Gastroesophageal sphincter (tissue), 3 donors: Measurements from ENCODE around the gene CHKA.

Experiments
- POLR2A ChIP-seq, 2 donors: fragments of 450-650 bp; IDR thresholded peaks; one replicate each; pipeline ENCODE4 v1.6.1; 2017; ENCODE audit warnings: antibody characterized with exemption in 2 of 2, mild to moderate bottlenecking in 2 of 2, moderate library complexity in 1 of 2
- POLR2AphosphoS5 ChIP-seq: sonication (generic); formaldehyde crosslinking; IDR thresholded peaks from one replicate; pipeline ENCODE4 v1.6.1; 2017; ENCODE audit warnings: antibody characterized with exemption
- TF ChIP-seq, protein P1 (sequence below), 4 experiments: fragments of 200-600 bp in 2 of 4; fragments of 450-650 bp in 2 of 4; sonication (generic) in 1 of 4; IDR thresholded peaks; one replicate each; pipeline ENCODE4 v1.5.1; 2017 to 2019; ENCODE audit warnings: antibody characterized with exemption in 4 of 4, mild to moderate bottlenecking in 2 of 4, moderate library complexity in 2 of 4

DNA sequence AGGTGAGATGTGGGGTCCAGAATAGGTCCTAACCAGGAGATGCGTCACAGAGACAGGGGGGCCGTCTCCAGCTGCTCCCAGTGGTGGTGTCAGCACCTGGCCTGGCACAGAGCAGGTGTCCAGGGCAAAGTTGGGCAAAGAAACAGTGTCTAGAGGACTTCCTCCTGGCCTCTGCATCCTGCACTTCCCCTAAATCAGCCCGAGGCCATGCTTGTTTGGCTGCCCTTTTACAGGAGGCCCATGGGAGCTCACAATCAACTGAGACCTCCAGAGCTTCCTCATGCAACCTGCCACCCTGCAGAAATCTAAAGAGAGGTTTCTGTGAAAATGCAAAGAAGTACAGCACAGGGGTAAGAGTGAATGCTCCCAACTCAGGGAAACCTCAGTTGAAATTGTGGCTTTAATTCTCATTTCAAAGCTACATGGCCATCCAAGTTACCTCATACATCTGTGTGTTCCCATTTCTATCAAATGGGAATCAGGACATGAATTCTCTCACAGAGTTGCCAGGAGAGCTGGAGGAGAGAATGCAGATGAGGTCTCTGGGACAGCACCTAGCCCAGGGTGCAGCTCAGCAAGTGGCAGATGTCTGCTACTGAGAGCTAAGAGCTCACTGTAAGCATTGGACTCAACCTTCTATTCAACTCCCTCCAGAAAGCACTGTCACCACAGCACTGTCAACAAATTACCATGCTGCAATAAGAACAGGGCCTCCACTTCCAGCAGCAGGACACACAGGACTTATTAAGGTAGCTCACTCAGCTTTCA lies 49.7 kb downstream of the CHKA start:
- TF ChIP-seq, protein P1, sequence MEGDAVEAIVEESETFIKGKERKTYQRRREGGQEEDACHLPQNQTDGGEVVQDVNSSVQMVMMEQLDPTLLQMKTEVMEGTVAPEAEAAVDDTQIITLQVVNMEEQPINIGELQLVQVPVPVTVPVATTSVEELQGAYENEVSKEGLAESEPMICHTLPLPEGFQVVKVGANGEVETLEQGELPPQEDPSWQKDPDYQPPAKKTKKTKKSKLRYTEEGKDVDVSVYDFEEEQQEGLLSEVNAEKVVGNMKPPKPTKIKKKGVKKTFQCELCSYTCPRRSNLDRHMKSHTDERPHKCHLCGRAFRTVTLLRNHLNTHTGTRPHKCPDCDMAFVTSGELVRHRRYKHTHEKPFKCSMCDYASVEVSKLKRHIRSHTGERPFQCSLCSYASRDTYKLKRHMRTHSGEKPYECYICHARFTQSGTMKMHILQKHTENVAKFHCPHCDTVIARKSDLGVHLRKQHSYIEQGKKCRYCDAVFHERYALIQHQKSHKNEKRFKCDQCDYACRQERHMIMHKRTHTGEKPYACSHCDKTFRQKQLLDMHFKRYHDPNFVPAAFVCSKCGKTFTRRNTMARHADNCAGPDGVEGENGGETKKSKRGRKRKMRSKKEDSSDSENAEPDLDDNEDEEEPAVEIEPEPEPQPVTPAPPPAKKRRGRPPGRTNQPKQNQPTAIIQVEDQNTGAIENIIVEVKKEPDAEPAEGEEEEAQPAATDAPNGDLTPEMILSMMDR (IDR thresholded peaks at IDR 0.05): no peak
- TF ChIP-seq POLR2A (IDR thresholded peaks at IDR 0.05) (no peak), POLR2AphosphoS5 (no peak)
